HepG2 (cell line): ENCODE data around the gene CLCN1. TPM values are rescaled to one million over a fixed set of nuclear protein-coding genes. Genes with fewer than 3 reads are reported as not detected.

Experiments
- ATAC-seq: fragments of 200-7000 bp; cut with Tn5 transposase; 3 replicates; pipeline ENCODE4 v1.9.1; 2020; ENCODE audit warnings: mild to moderate bottlenecking, moderate library complexity
- BruUV-seq: library from RNA; stranded (reverse); fragments of 400-500 nt; replicated peaks from 2 replicates; lab custom pipeline; 2021; lab: Mats Ljungman, UMichigan
- CTCF ChIA-PET: fragments of 300-600 bp; formaldehyde crosslinking; extraction: SDS; loops from one replicate; lab custom pipeline; 2021; ENCODE audit warnings: low total read pairs, inconsistent platforms, low intra/inter-chr PET ratio; lab: Yijun Ruan, JAX
- POLR2A ChIA-PET: fragments of 350-600 bp; sonication (Branson Sonifier 250); formaldehyde crosslinking; loops from one replicate; lab custom pipeline; 2020; ENCODE audit warnings: antibody characterized with exemption, inconsistent platforms; lab: Yijun Ruan, JAX
- DNase-seq: peaks from one replicate; pipeline ENCODE4 v3.0.0-alpha.2; 2015; ENCODE audit warnings: low spot score
- FAIRE-seq: peaks from 3 replicates; lab custom pipeline; 2011; peaks lifted over from hg19 to GRCh38; lab: Jason Lieb, UNC
- H2AFZ ChIP-seq: one replicate; pipeline ENCODE4 v1.6.1; 2011; ENCODE audit warnings: low read length, inconsistent platforms
- H3K27ac ChIP-seq: fragments of 300-600 bp; 3 replicates; pipeline ENCODE4 v1.8.0; 2011; ENCODE audit warnings: mixed run types, mild to moderate bottlenecking, mixed read lengths, low read length, inconsistent platforms; ENCODE audit not compliant: insufficient read depth; ENCODE audit errors: extremely low read length
- H3K27me3 ChIP-seq, 2 experiments: fragments of 200-600 bp in 1 of 2; 2 replicates in 1 of 2; 3 replicates in 1 of 2; pipeline versions ENCODE4 v1.6.0 to v1.8.0; 2011; ENCODE audit warnings: low read length in 2 of 2, mild to moderate bottlenecking in 2 of 2, moderate library complexity in 2 of 2, inconsistent platforms in 1 of 2; ENCODE audit not compliant: insufficient read depth in 2 of 2, control insufficient read depth in 1 of 2
- H3K36me3 ChIP-seq, 2 experiments: fragments of 200-600 bp in 1 of 2; replicated peaks in 1 of 2; 2 replicates in 1 of 2; 3 replicates in 1 of 2; pipeline versions ENCODE4 v1.5.1 to v1.8.0; 2011; ENCODE audit warnings: low read length in 2 of 2, inconsistent platforms in 1 of 2; ENCODE audit not compliant: insufficient read depth in 2 of 2, control insufficient read depth in 1 of 2
- H3K4me1 ChIP-seq: 2 replicates; pipeline ENCODE4 v1.5.1; 2012; ENCODE audit warnings: low read length, inconsistent platforms; ENCODE audit not compliant: insufficient read depth
- H3K4me2 ChIP-seq: 2 replicates; pipeline ENCODE4 v1.6.0; 2011; ENCODE audit warnings: low read depth, low read length, inconsistent platforms
- H3K4me3 ChIP-seq, 3 experiments: fragments of 200-600 bp in 1 of 3; sonication (generic), shearing (Covaris generic) in 1 of 3; replicated peaks in 1 of 3; 2 replicates each; pipeline ENCODE4 v1.5.1; 2011 to 2016; ENCODE audit warnings: low read length in 3 of 3, inconsistent platforms in 2 of 3, low read depth in 2 of 3, mild to moderate bottlenecking in 2 of 3, control low read depth in 1 of 3, mixed read lengths in 1 of 3; ENCODE audit not compliant: insufficient read depth in 1 of 3
- H3K79me2 ChIP-seq: one replicate; pipeline ENCODE4 v1.6.1; 2011; ENCODE audit warnings: low read length, inconsistent platforms; ENCODE audit not compliant: insufficient read depth
- H3K9ac ChIP-seq: 2 replicates; pipeline ENCODE4 v1.6.0; 2011; ENCODE audit warnings: mild to moderate bottlenecking, low read depth, low read length, inconsistent platforms; ENCODE audit not compliant: insufficient read depth
- H3K9me3 ChIP-seq: 2 replicates; pipeline ENCODE4 v1.5.1; 2012; ENCODE audit warnings: mild to moderate bottlenecking, low read length
- H4K20me1 ChIP-seq: 2 replicates; pipeline ENCODE4 v1.6.0; 2011; ENCODE audit warnings: inconsistent platforms, mild to moderate bottlenecking, low read length, moderate library complexity; ENCODE audit not compliant: insufficient read depth
- ERF ChIP-seq: IDR thresholded peaks from 2 replicates; pipeline ENCODE4 v1.6.1; 2018; ENCODE audit warnings: missing biosample characterization, missing genetic modification reagents
- ZNF232 ChIP-seq: sonication (generic); formaldehyde crosslinking; IDR thresholded peaks from 2 replicates; pipeline ENCODE4 v1.4.0; 2020; ENCODE audit warnings: missing genetic modification reagents, borderline replicate concordance
- WGBS: methylation state at CpG from one replicate; pipeline ENCODE4 v1.1.6; 2017; ENCODE audit warnings: low lambda C conversion rate; 5-methylcytosine and 5-hydroxymethylcytosine counted together
- in situ Hi-C: cut with HindIII; loops from 2 replicates; pipeline ENCODE4 v1.10.0; 2017; ENCODE audit warnings: low pct_unique_long_range_greater_than_20kb; ENCODE audit not compliant: extremely low pct_ligation_motif_present
- intact Hi-C: fragments of 100-400 bp; cut with micrococcal nuclease; formaldehyde crosslinking; loops from one replicate; pipeline ENCODE4 v1.10.0; 2022; ENCODE audit not compliant: unreplicated experiment
- polyA plus RNA-seq, 8 experiments: library from polyadenylated mRNA; depleted of rRNA in 3 of 8; stranded (reverse) in 7 of 8; unstranded in 1 of 8; fragments of >200 nt; fragmentation: Illumina TruSeq in 4 of 8; extraction: Trizol in 4 of 8; gene quantifications; 2 replicates each; pipeline versions ENCODE4 v1.2.1 to v1.2.3, GENCODE V29; 2011 to 2016; ENCODE audit warnings: low read depth in 4 of 8, missing spikeins in 1 of 8, mixed read lengths in 1 of 8; ENCODE audit not compliant: insufficient read depth in 1 of 8
- total RNA-seq, 5 experiments: library from RNA; depleted of rRNA; stranded (reverse); fragments of >200 nt; fragmentation: Illumina TruSeq; extraction: Trizol; gene quantifications; 2 replicates each; pipeline ENCODE4 v1.2.3, GENCODE V29; 2016; ENCODE audit warnings: low read depth in 1 of 5
- TF ChIP-seq, protein P1 (sequence below): IDR thresholded peaks from 2 replicates; pipeline ENCODE4 v1.6.1; 2016; ENCODE audit warnings: missing compliant biosample characterization, missing genetic modification reagents, borderline replicate concordance

Gene CLCN1
- total and polyA plus RNA-seq, 2 of the 13 experiments (the other 11 are each of a cell fraction or from before 2014, with no cell fraction given), result 0.01 TPM; not detected in 1

DNA sequence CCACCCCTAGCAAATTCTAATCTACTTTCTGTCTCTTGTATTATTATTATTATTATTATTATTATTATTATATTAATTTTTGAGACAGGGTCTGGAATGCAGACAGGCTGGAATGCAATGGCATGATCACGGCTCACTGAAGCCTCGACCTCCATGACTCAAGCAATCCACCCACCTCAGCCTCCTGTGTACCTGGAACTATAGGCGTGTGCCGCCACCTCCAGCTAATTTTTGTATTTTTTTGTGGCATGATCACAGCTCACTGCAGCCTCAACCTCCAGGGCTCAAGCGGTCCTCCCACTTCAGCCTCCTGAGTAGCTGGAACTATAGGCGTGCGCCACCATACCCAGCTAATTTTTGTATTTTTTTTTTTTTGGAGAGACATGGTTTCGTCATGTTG is 33.8 kb upstream of the CLCN1 start:
- Histone ChIP-seq H4K20me1 (no peaks in the 10 kb centered on the region), H3K4me3 (no peak overlapping the region), H2AFZ (no peak overlapping the region), H3K9me3 (no peaks in the 10 kb centered on the region), H3K4me2 (no peak overlapping the region), H3K36me3 (no peaks in the 10 kb centered on the region), H3K27ac (no peak overlapping the region), H3K4me1 (peaks cover 50% of the 10 kb centered on the region), H3K9ac (no peak overlapping the region), H3K27me3 (no peaks in the 10 kb centered on the region), H3K79me2 (no peaks in the 10 kb centered on the region)
- WGBS, result 87% methylated on average over 8 of the region's 8 CpGs
- ChIA-PET POLR2A (interaction anchor here (2.7 kb wide), 1 partner anchor 19 kb away, joined by 21 read pairs; the partner anchor contains the start of gene GSTK1), CTCF (no interaction called here)
- ATAC-seq, result no peak
- in situ Hi-C loops (no loop called here), intact Hi-C loops (no loop called here)
- DNase-seq, result no peak
- TF ChIP-seq ERF, result no peak
- FAIRE-seq, result no peak
- no TSS peak for BruUV-seq

DNA sequence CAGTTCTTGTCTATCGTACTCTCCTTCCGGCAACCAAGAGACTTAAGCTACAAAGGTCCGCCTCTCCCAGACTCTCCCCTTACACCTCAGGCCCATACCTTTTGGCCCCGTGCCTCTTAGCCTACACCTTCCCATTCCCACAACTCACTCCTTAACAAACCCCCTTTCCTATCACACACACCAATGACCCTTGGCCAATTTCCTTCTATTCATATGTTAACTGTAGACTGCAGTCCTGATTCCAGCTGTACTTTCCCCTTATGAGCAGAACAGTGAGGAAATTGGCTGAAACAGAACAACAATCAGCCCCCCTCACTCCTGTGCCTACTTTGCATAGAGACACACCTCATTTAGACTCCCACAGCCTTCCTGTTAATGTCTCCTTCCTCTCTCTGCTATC is 32.5 kb upstream of the CLCN1 start:
- ChIA-PET CTCF (no interaction called here), POLR2A (interaction anchor here (1.1 to 2.7 kb wide), 2 partner anchors 16 to 20 kb away, joined by 3 to 21 read pairs; partner anchors contain the start of gene GSTK1)
- FAIRE-seq (no peak), ATAC-seq (no peak), DNase-seq (no peak)
- H3K27me3 ChIP-seq, result no peaks in the 10 kb centered on the region; a peak in 1 of 5 replicates
- H3K36me3 ChIP-seq, result no peaks in the 10 kb centered on the region
- no TSS peak for BruUV-seq
- peak overlapping the region; percentile 62 for H3K27ac ChIP-seq
- WGBS, result 51% methylated on average over 4 of the region's 4 CpGs
- peak overlapping the region; percentile 91 for H2AFZ ChIP-seq
- intact Hi-C loops (no loop called here), in situ Hi-C loops (no loop called here)
- peak overlapping the region; percentile 98 for H3K4me2 ChIP-seq
- H3K4me3 ChIP-seq, result peak overlapping the region; percentile 58 to 78 (median 60); a peak in 5 of 6 replicates
- peak overlapping the region; percentile 68 for H3K9ac ChIP-seq
- TF ChIP-seq, protein P1, sequence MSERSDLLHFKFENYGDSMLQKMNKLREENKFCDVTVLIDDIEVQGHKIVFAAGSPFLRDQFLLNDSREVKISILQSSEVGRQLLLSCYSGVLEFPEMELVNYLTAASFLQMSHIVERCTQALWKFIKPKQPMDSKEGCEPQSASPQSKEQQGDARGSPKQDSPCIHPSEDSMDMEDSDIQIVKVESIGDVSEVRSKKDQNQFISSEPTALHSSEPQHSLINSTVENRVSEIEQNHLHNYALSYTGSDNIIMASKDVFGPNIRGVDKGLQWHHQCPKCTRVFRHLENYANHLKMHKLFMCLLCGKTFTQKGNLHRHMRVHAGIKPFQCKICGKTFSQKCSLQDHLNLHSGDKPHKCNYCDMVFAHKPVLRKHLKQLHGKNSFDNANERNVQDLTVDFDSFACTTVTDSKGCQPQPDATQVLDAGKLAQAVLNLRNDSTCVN (CRISPR knock-in tag), result no peak
- TF ChIP-seq ZNF232, result peak; percentile 71; the same call in 1 of the 2 replicates
- no peaks in the 10 kb centered on the region for H4K20me1 ChIP-seq
- H3K4me1 ChIP-seq, result peaks cover 58% of the 10 kb centered on the region
- no peaks in the 10 kb centered on the region for H3K79me2 ChIP-seq
- H3K9me3 ChIP-seq, result no peaks in the 10 kb centered on the region
